IPS-18c (cell line): ENCODE results near the gene AASDH.

Experiments
- H3K4me3 ChIP-seq: 2 replicates; pipeline ENCODE4 v1.7.0; 2013; ENCODE audit warnings: low read depth, mild to moderate bottlenecking, low read length, moderate library complexity; ENCODE audit not compliant: insufficient read depth
- H3K9me3 ChIP-seq: one replicate; pipeline ENCODE4 v1.6.1; 2013; ENCODE audit warnings: mild to moderate bottlenecking, low read length, moderate library complexity; ENCODE audit not compliant: control insufficient read depth, insufficient read depth

AASDH gene

DNA sequence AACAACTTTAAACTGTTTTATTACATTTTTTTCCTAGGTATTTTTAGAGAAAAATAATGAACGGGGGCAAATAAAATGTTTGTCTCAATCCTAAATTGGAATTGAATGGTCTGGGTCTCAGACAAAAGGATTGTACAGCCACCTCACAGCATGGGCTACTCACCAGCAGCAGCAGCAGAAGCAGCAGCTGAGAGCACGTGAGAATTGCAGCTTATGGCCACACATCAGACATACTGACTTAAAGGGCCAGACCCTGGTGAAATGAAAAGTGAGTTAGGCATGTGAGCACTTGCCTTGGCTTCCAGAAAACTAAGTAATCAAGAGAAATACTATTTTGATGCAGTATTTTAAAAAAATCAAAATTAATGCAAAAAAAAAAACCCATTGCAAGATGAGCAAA is 56.6 kb downstream of the AASDH start:
- Histone ChIP-seq H3K4me3 (no peak overlapping the region), H3K9me3 (no peaks in the 10 kb centered on the region)

DNA sequence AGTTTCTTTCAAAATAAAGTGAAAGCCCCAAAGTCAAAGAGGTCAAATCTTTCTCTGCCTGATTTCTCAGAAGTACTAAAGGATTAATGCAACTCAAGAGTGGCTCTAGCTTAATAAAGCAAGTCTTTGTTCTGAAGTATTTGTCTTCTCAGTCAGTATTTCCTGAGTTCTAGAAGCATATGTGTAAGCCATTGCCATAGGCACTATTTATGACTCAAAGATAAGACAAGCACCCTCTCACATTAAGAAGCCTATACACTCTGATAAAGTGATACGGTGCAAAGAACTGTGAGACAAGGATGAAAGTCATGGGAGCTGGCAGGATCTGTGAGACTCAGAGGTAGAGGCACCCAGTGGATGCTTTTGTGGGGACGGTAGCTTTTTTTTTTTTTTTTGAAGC is 60.9 kb downstream of the AASDH start:
- Histone ChIP-seq H3K4me3 (no peak overlapping the region), H3K9me3 (no peaks in the 10 kb centered on the region)

DNA sequence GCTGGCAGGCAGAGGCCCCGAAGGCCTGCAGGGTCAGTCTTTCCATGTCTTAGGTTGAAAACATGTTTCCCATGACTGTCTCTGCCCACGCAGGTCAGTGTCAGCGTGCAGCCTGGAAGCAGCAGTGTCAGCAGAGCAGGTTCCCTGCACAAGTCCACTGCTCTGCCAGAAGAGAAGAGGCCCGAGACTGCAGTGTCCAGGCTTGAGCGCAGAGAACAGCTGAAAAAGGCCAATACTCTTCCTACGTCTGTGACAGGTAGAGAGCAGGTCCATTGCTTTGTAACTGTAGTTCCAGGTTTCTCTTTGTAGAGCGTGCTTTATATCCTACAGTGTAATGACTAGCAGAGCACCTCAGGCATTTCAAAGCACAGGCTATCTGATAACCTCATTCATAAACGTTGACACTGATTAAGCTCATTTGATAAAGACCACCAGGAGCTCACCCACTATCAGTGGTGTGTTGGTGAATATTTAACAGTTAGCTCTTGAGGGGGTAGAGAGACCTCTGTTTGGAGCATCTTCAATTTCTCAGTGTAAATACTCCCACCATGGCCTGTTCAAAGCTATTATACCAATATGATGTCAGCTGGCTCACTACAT is 63.2 kb downstream of the AASDH start:
- H3K4me3 ChIP-seq, result no peak overlapping the region
- H3K9me3 ChIP-seq, result no peaks in the 10 kb centered on the region

DNA sequence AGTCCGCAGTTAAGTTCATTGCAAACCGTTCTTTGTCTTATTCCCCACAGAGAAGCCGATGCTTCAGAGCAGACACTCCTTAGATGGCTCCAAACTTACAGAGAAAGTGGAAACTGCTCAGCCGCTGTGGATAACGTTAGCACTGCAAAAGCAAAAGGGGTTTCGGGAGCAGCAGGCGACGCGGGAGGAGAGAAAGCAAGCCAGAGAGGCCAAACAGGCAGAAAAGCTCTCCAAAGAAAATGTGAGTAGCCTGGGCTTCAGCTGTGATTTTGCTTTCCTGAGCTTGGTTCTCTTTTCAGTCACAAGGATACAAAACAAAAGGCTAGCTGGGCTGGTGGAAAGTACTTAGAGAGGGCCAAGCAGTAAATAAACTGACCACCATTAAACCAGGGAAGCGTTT is 64.0 kb downstream of the AASDH start:
- H3K4me3 ChIP-seq, result no peak overlapping the region
- no peaks in the 10 kb centered on the region for H3K9me3 ChIP-seq

DNA sequence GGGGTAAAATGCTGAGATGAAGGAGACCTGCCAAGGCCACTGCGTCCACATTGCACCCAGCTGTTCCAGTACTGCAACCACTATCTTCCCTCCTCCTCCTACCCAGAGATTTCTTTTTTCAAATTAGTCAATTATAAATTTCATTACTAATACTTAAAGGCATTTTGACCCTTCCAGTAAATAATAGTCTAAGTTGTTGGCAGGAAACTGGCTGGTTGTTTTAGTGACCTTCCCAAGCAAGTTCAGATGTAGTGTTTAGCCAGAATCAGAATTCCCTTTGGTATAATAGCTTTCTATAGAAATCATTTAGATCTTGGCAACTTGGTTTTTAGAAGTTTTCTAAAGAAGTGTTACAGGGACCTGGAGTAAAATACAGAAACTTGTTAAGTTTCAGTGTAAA is 66.0 kb downstream of the AASDH start:
- Histone ChIP-seq H3K4me3 (no peak overlapping the region), H3K9me3 (no peaks in the 10 kb centered on the region)

DNA sequence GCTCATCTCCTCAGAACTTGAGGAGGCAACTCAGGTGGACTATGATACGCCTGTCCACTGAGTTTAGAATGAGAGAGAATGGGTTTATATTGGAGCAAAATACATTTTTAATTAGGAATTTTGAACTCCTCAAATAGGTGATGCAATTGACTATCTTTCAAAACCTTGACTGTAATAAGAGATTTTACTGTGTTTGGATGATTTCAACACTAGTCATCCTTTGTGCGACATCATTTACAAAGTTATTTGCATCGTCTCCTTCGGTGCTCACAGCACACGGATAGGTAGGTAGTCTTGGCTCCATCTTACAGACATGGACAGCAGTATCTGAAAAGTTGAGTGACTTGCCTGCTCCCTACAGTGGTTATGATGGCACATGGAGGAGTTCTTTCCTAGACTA is 67.0 kb downstream of the AASDH start:
- no peaks in the 10 kb centered on the region for H3K9me3 ChIP-seq

DNA sequence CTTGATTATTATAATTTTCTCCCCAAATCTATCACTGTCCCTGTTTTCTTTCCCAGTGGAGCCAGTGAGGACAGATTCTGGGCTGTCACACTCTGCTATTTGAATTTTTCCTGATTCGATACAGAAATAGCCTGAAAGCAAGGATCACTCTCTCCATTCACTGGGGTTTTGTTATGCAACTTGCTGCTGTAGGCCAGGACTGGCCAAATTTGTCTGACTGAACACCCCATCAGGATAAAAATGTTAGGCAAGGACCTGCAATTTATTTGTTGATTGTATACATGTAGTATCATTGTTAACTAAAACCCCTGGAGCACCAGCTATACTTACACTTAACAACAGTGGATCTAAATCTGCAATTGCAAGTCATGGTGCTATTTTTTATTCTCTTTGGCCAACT is 68.7 kb downstream of the AASDH start:
- no peak overlapping the region for H3K4me3 ChIP-seq
- H3K9me3 ChIP-seq, result no peaks in the 10 kb centered on the region

More for the DNA sequence above, 67.0 kb downstream of the AASDH start:
- H3K4me3 ChIP-seq, result no peak overlapping the region

DNA sequence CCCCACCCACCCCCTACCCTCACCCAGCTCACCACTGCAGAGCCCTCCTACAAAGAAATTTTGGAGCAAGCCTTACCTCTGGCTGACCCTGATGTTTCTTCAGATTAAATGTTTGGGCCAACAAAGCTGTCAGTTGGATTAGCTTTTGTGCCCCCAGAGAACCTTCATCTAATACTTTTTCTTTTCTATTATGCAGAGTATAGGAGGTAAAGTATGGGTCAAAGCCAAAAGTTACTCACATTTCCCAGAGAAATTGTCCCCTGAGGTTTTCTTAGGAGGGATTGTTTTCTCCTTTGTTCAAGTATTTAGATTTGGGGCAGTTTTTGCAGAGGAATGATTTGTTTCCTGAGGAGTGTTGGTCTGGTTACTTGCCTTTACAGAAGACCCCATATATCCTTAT is 69.5 kb downstream of the AASDH start:
- Histone ChIP-seq H3K4me3 (no peak overlapping the region), H3K9me3 (no peaks in the 10 kb centered on the region)

DNA sequence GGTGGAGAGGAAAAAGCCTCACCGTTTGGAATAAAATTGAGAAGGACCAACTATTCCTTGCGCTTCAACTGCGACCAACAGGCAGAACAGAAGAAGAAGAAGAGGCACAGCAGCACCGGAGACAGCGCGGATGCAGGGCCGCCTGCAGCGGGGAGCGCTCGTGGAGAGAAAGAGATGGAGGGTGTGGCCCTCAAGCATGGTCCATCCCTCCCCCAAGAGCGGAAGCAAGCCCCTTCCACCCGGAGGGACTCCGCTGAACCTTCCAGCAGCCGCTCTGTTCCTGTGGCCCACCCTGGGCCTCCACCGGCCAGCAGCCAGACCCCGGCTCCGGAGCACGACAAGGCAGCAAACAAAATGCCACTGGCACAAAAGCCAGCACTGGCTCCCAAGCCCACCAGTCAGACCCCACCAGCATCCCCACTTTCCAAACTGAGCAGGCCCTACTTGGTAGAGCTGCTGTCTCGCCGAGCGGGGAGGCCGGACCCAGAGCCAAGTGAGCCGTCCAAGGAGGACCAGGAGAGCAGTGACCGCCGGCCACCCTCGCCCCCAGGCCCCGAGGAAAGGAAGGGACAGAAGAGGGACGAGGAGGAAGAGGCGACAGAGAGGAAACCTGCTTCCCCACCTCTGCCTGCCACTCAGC is 71.2 kb downstream of the AASDH start:
- no peak overlapping the region for H3K4me3 ChIP-seq
- no peaks in the 10 kb centered on the region for H3K9me3 ChIP-seq

DNA sequence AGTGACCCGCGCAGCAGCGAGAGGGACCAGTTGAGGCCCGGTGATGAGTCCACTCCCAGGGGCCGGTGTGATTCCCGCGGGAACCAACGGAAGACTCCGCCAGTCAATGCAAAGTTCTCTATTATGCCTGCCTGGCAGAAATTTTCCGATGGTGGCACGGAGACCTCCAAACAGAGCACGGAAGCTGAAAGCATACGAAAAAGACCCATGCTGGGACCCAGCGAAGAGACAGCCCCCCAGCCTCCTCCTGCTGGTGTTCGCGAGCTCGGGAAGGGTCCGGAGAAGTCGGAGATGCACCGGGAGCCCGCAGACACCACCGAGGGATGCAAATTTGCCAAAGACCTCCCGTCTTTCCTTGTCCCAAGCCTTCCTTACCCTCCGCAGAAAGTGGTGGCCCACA is 71.7 kb downstream of the AASDH start:
- Histone ChIP-seq H3K9me3 (no peaks in the 10 kb centered on the region), H3K4me3 (no peak overlapping the region)

DNA sequence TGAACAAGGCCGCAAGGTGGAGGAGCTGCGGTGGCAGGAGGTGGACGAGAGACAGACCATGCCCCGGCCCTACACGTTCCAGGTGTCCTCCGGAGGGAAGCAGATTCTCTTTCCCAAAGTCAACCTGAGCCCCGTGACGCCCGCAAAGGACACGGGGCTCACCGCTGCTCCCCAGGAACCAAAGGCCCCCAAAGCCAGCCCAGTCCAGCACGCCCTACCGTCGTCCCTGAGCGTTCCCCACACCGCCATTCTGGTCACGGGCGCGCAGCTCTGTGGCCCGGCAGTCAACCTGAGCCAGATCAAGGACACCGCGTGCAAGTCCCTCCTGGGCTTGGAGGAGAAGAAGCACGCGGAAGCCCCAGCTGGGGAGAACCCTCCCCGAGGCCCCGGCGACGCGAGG is 72.2 kb downstream of the AASDH start:
- no peaks in the 10 kb centered on the region for H3K9me3 ChIP-seq
- no peak overlapping the region for H3K4me3 ChIP-seq

DNA sequence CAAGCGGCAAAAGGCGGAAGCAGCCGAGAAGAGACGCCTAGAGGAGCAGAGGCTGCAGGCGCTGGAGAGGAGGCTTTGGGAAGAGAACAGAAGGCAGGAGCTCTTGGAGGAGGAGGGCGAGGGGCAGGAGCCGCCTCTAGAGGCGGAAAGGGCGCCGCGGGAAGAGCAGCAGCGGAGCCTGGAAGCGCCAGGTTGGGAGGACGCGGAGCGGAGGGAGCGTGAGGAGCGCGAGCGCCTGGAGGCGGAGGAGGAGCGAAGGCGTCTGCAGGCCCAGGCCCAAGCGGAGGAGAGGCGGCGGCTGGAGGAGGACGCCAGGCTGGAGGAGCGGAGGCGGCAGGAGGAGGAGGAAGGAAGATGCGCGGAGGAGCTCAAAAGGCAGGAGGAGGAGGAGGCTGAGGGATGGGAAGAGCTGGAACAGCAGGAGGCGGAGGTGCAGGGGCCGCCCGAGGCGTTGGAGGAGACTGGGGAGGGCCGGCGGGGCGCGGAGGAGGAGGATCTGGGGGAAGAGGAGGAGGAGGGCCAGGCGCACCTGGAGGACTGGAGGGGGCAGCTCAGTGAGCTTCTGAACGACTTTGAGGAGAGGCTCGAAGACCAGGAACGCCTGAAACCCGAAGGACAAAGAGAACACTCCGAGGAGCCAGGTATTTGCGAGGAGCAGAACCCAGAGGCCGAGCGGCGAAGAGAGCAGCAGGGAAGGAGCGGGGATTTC is 72.9 kb downstream of the AASDH start:
- H3K4me3 ChIP-seq, result no peak overlapping the region
- no peaks in the 10 kb centered on the region for H3K9me3 ChIP-seq

DNA sequence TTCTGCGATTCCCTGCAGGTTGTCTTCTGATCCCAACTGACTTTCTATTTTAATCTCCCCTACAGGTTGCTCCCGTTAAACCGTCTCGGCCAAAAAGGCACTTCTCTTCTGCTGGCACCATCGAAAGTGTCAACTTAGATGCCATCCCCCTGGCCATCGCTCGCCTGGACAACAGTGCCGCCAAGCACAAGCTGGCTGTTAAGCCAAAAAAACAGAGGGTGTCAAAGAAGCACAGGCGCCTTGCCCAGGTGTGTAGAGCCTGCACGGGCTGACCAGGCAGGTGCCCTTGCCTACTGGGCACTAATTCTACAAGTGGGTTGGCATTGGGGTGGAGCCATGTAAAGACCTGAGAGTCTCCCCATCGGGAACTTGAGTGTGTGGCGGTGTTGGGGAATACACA is 74.2 kb downstream of the AASDH start:
- no peaks in the 10 kb centered on the region for H3K9me3 ChIP-seq
- no peak overlapping the region for H3K4me3 ChIP-seq

DNA sequence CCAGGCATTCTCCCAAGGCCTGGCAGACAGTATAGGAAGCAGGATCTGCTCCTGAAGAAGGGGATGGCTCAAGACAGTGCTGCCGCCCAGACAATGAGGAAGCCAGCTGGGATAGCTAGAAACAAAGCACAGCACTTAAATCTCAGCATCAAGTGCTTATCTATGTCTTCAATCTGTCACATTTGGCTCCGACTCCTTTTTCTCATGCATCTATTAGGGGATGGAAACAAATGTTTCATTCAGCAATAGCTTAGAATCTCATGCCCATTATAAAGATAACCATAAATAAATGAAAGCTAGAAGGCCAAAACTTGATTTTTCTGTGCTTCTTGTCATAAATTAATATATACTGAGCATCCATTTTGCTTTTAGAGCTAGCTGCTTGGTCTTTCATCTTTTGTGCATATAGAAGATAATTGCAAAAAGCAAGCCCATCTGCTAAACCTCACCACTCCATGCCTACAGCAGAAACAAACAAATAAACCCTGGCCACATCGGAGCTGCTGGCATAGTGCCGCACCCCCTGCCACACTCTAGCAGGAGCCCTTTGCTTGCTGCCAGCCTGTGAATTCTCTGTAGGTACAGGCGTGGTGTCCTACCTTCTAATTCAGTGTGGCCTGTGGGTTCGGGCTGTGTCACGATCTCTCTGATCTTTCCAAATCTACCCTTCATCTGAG is 75.9 kb downstream of the AASDH start:
- H3K9me3 ChIP-seq, result no peaks in the 10 kb centered on the region
- H3K4me3 ChIP-seq, result no peak overlapping the region

DNA sequence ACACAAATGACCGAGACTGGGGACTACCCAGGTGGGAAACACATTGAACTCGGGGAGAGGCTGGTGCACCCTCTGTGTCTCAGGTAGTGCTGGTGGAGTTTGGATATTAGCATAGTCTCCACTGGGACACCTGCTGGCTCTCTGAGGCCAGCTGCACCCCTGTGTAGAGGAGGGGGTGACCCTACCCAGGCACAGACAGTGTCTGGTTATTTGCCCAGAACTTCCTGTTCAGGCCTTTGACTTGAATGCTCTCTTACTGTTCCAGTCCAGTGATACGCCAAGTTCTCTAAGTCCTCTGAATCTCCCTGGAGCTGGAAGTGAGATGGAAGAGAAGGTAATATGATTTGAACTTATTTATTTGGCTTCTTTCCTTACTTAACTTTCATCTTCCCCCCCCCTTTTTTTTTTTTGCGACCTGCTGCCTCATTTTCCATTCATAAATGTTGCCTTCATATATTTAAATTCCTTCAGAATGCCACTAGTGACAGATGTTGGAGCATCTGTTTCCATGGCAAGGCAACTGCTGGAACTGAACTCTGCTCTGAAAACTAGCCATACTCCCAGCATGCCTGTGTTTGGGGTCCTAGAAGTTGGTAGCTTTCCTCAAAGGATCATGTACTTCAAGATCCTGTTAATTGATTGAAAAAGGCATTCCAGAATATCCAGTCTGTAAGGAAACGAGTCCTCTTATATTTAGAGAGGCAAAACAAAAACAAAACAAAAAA is 76.7 kb downstream of the AASDH start:
- no peaks in the 10 kb centered on the region for H3K9me3 ChIP-seq
- no peak overlapping the region for H3K4me3 ChIP-seq

DNA sequence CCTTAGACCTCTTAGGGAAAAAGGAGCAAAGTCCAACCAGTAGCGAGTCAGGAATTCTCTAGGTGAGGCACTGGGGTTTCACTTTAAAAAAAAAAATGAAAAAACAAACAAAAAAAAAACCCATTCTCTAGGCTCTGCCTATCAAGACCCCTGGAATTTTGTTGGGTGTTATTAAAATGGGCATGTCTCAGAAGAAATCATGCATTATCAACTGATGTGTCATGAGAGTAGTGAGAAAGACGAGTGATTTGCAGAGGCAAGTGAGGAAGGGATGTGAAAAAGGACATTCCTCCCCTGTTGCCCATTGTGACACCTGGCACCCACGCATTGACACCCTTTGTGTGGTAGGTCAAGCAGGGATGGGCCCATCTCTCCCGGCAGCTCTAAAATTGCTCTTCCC is 78.9 kb downstream of the AASDH start:
- no peak overlapping the region for H3K4me3 ChIP-seq
- no peaks in the 10 kb centered on the region for H3K9me3 ChIP-seq

DNA sequence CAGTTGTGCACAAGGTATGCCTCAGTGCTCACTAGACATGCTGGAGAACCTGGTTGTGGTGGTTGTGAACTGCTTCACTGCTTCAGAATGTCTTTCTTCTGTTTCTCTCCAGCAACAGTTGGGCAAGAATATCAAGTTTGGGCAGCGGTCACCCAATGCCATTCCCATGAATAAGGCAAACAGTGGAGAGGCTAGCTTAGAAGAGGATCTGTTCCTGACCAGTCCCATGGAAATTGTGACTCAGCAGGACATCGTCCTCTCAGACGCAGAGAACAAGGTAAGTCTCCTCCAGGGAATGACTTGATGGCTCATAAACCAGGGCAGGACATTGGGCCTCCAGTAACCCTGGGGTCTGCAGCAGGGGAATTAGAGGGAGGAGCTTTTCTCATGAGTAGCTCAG is 79.9 kb downstream of the AASDH start:
- Histone ChIP-seq H3K9me3 (no peaks in the 10 kb centered on the region), H3K4me3 (no peak overlapping the region)
